GM18867 (cell line): ENCODE results near the gene EXTL1.

Source experiments
- ATAC-seq: cut with Tn5 transposase; IDR thresholded peaks from one replicate; pipeline ENCODE4 v1.9.1; 2021; ENCODE audit warnings: mild to moderate bottlenecking, moderate library complexity; ENCODE audit not compliant: unreplicated experiment

The EXTL1 gene

DNA sequence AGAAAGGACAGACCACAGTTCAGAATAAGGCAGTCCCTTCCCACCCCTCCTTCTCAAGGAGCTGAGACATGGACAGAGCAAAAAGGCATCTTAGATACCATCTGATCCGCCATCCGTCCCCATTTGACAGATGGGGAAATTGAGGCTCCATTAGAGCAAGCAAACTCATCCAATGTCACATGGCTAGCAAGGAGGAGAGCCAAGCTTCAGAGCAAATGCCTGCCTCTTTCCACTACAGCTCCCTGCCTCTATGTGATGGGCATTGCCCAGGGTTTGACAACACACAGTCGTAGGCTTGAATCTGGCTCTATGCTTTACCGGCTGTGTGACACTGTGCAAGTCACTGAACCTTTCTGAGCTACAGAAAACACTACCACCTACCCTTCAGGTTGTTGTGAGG, 20.4 kb downstream of the EXTL1 start:
- ATAC-seq: no peak

GRCh38 chr1:26043765-26044164, 22.2 kb downstream of the EXTL1 start:
- ATAC-seq: no peak

DNA sequence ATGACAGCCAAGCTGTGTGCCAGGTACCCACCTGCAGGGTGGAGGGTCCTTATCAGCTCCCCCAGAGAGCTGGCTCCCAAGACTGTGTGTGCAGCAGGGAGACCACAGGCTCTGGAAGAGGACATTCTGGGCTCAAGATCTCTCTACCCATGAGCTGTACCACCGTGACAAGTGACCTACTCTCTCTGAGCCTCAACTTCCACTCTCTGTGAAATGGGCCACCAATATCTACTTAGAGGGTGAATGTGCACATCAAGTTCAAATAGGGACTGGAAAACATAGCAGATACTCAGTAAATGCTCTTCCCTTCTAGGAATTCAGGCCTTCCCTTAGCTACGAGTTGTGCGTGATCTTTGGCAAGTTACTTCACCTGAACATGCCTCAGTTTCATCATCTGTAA, 22.8 kb downstream of the EXTL1 start:
- no peak for ATAC-seq

DNA sequence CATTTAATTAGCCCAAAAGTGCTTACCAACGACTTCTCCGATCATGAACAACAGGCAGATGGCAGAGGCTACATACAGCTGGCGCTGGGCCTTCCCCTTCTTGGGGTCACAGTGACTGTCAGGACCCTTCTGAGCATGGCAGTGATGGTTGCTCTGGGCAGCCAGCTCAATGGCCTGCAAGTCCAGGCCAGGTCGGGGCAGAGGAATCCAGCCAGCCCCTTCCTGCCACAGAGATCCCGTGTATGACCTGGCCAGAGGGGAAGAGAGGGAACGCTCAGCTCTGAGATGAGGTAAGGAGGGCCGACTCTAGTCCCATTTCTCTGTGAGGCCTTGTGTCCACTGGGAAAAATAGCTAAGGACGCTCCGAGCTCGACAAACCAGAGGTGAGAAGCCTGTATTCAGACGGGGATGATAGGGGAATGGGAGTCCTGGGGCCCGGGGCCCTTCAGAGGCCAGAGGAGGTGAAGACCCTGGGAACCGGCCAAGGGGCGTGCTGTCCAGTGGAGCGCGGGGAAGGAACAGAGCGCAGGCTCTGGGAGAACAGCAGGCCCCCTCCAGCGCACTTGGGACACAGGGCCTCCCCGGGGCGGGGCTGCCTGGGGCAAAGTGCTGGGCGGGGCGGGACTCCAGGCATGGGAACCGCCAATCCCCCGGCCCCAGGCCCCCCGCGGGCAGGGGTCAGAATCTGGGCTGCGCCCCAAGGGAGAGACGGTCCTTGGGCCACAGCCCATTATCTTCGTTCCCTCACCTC, 23.6 kb downstream of the EXTL1 start:
- no peak for ATAC-seq

GRCh38 chr1:26045722-26046245, 24.2 kb downstream of the EXTL1 start, which contains the start of gene SLC30A2:
SLC30A2 (minus strand) TSS chr1:26046118; CDS start chr1:26045896, 222 bp downstream.
- ATAC-seq: no peak

DNA sequence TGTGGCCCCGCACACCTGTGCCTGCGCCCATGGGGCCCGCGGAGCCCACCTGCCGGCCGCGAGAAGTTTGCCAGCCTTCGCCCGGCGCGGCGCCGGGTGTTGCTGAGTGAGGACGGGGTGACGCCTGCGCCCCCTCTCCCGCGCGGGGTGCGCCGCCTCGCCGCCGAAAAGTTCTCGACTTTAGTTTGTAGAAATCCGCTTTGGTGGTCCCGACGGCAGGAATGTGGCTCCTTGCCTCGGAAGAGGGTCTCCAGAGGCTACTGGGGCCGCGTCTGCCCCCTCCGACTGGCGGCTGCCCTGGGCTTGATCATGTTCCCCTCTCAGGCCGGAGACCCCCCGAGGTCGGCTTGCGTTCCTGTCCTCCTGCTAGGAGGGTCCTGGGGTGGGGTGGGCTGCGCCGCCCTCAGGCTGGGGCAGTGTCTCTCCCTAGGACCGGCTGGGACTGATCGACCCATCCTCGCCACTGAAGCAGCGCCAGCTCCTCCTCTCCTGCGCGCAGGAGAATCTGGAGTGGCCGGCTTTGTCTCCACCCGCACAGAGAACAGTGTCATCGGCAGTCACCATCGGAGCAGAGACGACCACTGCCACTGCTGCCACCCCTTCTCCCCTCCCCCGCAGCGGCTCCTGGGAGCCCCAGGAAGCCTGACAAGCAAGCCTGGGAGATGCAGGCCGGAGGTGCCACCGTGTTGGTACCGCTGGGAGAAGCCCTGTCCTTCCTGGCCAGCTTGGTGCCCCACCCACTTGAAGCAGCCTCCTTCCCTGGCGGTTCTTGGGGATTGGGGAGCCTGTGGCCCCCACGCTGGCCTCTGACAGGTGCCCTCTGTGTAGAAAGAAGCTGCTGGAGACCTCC, 24.9 kb downstream of the EXTL1 start:
- no peak for ATAC-seq

- ATAC-seq: no peak
These were observed 25.8 kb downstream of the EXTL1 start for GRCh38 chr1:26047278-26047874.

GRCh38 chr1:26049531-26050247, 28.1 kb downstream of the EXTL1 start:
- no peak for ATAC-seq

GRCh38 chr1:26050248-26050640, 28.7 kb downstream of the EXTL1 start:
- ATAC-seq: no peak

DNA sequence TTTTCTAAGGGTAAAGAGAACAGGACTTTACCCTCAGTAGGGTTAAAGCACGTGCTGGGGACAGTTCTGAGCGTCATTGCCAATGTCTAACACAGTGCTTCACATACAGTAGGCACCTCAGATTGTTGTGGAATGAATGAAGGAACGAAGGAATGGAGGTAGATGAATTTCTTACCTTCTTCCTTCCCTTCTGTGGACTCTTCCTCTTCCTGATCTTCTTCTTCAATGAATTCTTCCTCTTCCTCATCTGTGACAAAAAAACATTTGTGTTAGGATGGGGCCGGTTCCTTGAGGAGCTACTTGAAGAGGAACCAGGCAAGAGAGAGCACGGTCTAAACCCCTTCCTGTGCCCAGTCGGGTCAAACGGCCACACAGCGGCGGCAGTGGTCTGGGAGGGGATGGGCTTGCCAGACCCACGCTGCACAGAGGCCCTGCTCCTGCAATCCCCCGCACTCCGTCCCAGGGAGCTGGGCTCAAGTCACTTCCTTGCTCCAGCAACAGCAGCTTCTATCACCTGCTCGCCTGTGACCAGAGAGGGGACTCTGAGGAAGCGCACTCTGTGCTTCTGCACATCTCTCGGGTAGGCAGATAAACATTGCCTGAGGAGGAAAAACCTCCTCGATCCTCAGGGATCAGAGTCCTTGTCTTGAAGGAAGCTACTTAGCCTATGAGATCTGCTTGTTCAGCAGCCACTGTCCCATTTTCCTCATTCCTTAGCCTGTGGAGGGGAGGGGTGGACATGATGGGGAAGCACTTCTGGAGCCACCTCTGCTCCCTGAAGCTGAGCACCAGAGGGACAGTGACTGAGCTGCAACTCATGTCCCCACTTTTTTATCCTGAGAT, 32.4 kb downstream of the EXTL1 start:
- ATAC-seq: no peak

DNA sequence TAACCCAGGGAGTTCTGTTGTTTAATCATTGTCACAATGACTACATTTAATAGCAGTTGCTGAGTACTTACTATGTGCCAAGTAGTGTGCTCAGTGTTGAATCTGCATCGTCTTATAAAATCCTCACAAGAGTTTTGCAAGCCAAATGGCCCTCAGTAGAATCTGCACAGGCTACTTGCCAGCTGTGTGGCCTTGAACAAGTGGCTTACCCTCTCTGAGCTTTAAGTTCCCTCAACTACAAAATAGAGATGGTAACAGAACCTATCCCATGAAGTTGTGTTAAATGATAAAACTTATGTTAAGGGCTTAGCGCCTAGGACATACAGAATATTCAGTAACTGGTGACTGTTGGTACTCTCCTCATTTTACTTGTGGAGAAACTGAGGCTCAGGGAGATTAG, 33.5 kb downstream of the EXTL1 start:
- ATAC-seq: no peak

DNA sequence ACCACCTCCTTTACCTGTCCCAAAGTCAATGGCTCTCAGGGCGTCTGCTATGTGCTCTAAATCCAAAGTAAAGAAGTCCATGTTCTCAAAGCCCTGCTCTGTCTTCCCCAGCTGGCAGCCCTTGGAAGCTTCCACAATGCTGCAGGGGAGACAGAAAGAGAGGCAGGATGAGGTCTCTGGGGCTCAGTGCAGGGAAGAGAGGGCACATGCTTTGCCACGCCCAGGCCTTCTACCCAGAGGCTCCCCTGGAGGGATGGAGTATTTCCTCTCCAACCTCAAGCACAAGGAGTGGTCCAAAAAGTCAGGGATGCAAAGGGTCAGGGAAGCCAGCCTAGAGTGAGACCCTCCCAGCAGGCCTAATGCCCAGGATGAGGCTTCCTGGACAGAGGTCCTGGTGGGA, 35.6 kb downstream of the EXTL1 start:
- no peak for ATAC-seq

DNA sequence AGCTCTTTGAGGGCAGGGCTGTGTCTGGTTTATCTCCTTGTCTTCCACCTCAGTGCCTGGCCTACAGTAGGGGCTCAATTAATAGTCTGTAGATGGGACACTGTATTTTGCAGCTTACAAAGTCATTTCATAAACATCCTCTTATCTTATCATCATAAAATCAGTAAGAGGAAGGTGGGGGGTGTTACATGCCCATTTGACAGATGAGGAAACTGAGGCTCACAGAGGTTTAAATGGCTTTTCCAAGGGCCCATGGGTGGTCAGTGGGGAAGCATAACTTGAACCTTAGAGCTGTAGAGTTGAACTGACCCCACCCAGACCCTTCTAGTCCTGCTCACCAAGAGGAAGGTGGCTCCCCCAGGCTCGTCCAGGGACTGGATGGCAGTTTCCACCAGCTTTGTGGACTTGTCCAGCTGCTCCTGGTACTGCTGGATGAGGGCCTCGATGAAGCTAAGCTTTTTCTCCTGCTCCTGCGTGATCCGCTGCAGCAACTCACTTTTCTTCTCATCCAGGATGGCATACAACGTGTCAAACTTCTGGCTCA, 36.5 kb downstream of the EXTL1 start:
- ATAC-seq: no peak

GRCh38 chr1:26059906-26060305, 38.3 kb downstream of the EXTL1 start:
- no peak for ATAC-seq

DNA sequence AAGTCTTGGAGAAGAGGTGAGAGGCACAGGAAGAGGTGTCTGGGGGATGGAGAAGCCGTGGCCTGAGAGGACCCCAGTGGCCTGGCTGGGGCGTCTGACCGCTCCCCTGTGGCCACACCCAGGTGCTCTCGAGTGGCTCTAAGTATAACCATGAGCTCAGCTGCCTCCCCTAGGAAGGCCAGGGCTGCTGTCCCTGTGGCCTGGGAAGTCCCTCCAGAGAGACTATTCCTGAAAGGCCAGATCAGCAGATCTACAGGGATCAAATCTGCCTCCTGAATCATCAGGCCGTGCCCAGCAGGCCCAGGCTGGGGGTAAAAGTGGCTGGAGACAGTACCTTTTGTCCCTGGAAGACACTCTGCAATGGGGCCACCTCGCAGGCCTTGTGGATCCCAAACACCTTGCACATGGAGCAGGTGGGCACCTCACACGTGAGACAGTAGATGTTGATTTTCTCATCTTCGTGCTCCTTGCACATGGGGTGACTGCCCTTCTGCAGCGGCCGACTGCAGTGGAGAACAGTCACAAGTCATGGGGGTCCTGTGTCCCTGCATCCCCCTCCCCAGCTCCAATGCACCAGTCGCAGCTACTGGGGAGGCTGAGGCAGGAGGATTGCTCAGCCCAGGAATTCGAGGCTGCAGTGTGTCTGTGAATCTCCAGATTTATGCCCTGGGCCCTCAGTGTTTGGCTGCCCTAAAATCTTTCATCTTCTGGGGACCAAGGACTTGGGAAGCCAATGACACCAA, 39.4 kb downstream of the EXTL1 start:
- ATAC-seq: no peak

GRCh38 chr1:26064553-26064952, 43.0 kb downstream of the EXTL1 start:
- no peak for ATAC-seq

DNA sequence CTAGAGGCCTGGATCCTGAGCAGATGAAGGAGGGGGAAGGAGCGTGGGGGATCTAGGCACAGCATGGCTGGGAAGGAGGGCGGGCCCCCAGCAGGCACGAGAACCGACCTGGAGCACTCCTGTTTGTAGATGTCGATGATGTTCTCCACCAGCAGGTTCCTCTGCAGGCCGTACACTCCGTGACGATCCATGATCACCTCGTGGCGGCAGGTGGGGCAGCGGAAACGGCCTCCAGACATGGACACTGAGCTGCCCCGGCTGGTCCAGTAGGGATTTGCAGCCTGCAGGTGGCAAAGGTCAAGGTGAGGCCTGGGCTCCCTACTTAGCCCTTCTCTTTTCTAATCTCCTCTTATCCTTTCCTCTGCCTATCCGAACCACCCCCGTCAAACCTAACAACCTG, 44.6 kb downstream of the EXTL1 start:
- no peak for ATAC-seq

DNA sequence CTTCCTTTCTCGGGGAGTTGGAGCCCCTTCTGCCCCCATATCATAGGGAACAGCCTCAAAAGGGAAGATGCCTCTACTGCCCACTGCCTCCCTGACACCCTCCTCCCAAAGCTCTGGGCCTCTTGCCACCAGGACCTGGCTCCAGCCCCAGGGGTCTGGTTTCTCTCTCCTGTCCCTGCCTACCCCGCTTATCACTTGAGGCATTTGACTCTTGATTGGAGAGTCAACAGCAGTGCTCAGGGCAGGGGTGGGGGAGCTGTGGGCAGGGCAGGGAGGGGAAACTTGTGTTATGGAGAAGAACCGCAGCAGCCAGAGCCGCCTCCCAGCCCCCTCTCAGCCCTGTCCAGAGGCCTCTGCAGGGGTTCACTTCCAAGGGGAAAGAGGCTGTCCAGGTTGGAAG, 45.3 kb downstream of the EXTL1 start:
- ATAC-seq: no peak

GRCh38 chr1:26067432-26067911, 45.9 kb downstream of the EXTL1 start, which contains the start of gene TRIM63:
TRIM63 (minus strand) TSS chr1:26067630; CDS start chr1:26067494, 136 bp downstream.
- no peak for ATAC-seq
